ENCODE data around the gene DHX8. TPM values are rescaled to one million over a fixed set of nuclear protein-coding genes. Genes with fewer than 3 reads are reported as not detected.

DHX8 gene
- total and polyA plus RNA-seq, 2 donors = 33.6 to 42.2 TPM

- Histone ChIP-seq H3K27me3 (ENCODE audit: control insufficient read depth in 2 of 2, insufficient read depth in 1 of 2, low read length in 1 of 2) (peaks cover 66 to 86% of the 10 kb centered on the region in 2 donors), H3K36me3 (ENCODE audit: control insufficient read depth in 2 of 2, insufficient read depth in 2 of 2, low read length in 1 of 2) (no peaks in the 10 kb centered on the region), H3K4me3 (ENCODE audit: low read length in 2 of 2) (no peak overlapping the region), H3K4me1 (ENCODE audit: control insufficient read depth in 2 of 2, insufficient read depth in 2 of 2, low read length in 2 of 2) (peaks cover 10 to 11% of the 10 kb centered on the region in 2 donors), H3K27ac (ENCODE audit: low read depth in 1 of 2, low read length in 1 of 2) (no peak overlapping the region), H3K9me3 (ENCODE audit: control insufficient read depth in 2 of 2, insufficient read depth in 1 of 2, low read length in 1 of 2) (peaks cover 0 to 1% of the 10 kb centered on the region in 2 donors)
- no peak for DNase-seq (ENCODE audit: low read depth in 6 of 9, low spot score in 9 of 9)
Measured at GRCh38 chr17:43547659-43548256, 64.0 kb downstream of the DHX8 start.

DNA sequence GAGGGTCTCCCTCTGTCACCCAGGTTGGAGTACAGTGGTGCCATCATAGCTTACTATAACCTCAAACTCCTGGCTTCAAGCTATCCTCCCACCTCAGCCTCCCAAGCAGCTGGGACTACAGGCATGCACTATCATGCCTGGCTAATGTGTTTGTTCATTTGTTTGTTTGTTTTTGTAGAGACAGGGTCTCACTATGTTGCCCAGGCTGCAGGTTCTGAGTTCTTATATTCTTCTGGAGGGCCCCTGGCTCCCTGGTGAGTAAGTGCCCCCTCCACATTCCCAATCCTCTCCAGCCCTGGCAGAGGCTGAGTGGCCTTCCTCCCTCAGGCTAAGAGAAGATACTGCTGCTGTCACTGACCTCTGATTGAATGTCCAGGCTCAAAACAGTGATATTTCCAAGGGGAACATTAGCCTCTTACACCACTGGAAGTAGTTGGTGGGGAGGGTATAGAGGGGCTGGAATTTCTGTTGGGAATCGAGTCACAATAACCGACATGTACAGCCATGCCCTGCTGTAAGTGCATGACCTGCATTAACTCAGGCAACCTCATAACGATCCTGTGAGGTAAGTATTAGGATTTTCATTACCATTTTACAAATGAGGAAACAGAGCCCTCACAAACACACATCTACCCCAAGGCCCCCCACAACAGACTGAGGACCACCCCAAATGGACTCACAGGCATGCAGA, 65.1 kb downstream of the DHX8 start:
- H3K36me3 ChIP-seq (ENCODE audit: control insufficient read depth in 2 of 2, insufficient read depth in 2 of 2, low read length in 1 of 2) = no peaks in the 10 kb centered on the region
- peaks cover 65 to 86% of the 10 kb centered on the region in 2 donors for H3K27me3 ChIP-seq (ENCODE audit: control insufficient read depth in 2 of 2, insufficient read depth in 1 of 2, low read length in 1 of 2)
- no peak overlapping the region for H3K27ac ChIP-seq (ENCODE audit: low read depth in 1 of 2, low read length in 1 of 2)
- no peak overlapping the region for H3K4me3 ChIP-seq (ENCODE audit: low read length in 2 of 2)
- peaks cover 10 to 11% of the 10 kb centered on the region in 2 donors for H3K4me1 ChIP-seq (ENCODE audit: control insufficient read depth in 2 of 2, insufficient read depth in 2 of 2, low read length in 2 of 2)
- no peak for DNase-seq (ENCODE audit: low read depth in 6 of 9, low spot score in 9 of 9)
- WGBS = 83% methylated on average over 3 of the region's 3 CpGs
- peaks cover 0 to 1% of the 10 kb centered on the region in 2 donors for H3K9me3 ChIP-seq (ENCODE audit: control insufficient read depth in 2 of 2, insufficient read depth in 1 of 2, low read length in 1 of 2)

DNA sequence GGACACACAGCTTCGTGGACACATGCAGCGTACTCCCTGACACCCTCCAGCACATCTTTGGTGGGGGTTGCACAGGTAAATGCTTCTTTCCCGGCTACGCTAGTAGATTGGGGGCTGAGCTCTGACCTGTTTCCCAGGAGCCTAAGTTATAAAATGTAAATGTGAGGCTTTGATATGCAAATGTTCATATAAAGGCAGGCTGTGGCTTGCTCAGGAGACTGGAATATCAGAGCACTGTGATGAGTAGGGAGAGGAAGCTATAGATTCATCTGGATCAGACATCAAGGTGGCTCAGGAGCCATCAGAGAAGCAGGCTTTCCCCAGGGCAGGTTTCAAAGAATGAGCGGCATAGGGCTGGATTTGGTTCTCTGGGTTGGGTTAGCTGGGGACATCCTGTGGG, 65.7 kb downstream of the DHX8 start:
- no peak overlapping the region for H3K4me3 ChIP-seq (ENCODE audit: low read length in 2 of 2)
- DNase-seq (ENCODE audit: low read depth in 6 of 9, low spot score in 9 of 9) = no peak
- H3K36me3 ChIP-seq (ENCODE audit: control insufficient read depth in 2 of 2, insufficient read depth in 2 of 2, low read length in 1 of 2) = no peaks in the 10 kb centered on the region
- H3K4me1 ChIP-seq (ENCODE audit: control insufficient read depth in 2 of 2, insufficient read depth in 2 of 2, low read length in 2 of 2) = peaks cover 10 to 11% of the 10 kb centered on the region in 2 donors
- H3K27me3 ChIP-seq (ENCODE audit: control insufficient read depth in 2 of 2, insufficient read depth in 1 of 2, low read length in 1 of 2) = peaks cover 62 to 86% of the 10 kb centered on the region in 2 donors
- H3K27ac ChIP-seq (ENCODE audit: low read depth in 1 of 2, low read length in 1 of 2) = no peak overlapping the region
- 91% methylated on average over 5 of the region's 5 CpGs for WGBS
- H3K9me3 ChIP-seq (ENCODE audit: control insufficient read depth in 2 of 2, insufficient read depth in 1 of 2, low read length in 1 of 2) = peaks cover 0 to 1% of the 10 kb centered on the region in 2 donors

GRCh38 chr17:43550754-43551153, 67.0 kb downstream of the DHX8 start:
- H3K27ac ChIP-seq (ENCODE audit: low read depth in 1 of 2, low read length in 1 of 2) = no peak overlapping the region
- peaks cover 58 to 86% of the 10 kb centered on the region in 2 donors for H3K27me3 ChIP-seq (ENCODE audit: control insufficient read depth in 2 of 2, insufficient read depth in 1 of 2, low read length in 1 of 2)
- 96% methylated on average over 4 of the region's 4 CpGs for WGBS
- no peaks in the 10 kb centered on the region for H3K36me3 ChIP-seq (ENCODE audit: control insufficient read depth in 2 of 2, insufficient read depth in 2 of 2, low read length in 1 of 2)
- no peak for DNase-seq (ENCODE audit: low read depth in 6 of 9, low spot score in 9 of 9)
- peaks cover 0 to 1% of the 10 kb centered on the region in 2 donors for H3K9me3 ChIP-seq (ENCODE audit: control insufficient read depth in 2 of 2, insufficient read depth in 1 of 2, low read length in 1 of 2)
- H3K4me3 ChIP-seq (ENCODE audit: low read length in 2 of 2) = no peak overlapping the region
- H3K4me1 ChIP-seq (ENCODE audit: control insufficient read depth in 2 of 2, insufficient read depth in 2 of 2, low read length in 2 of 2) = peaks cover 8 to 10% of the 10 kb centered on the region in 2 donors

DNA sequence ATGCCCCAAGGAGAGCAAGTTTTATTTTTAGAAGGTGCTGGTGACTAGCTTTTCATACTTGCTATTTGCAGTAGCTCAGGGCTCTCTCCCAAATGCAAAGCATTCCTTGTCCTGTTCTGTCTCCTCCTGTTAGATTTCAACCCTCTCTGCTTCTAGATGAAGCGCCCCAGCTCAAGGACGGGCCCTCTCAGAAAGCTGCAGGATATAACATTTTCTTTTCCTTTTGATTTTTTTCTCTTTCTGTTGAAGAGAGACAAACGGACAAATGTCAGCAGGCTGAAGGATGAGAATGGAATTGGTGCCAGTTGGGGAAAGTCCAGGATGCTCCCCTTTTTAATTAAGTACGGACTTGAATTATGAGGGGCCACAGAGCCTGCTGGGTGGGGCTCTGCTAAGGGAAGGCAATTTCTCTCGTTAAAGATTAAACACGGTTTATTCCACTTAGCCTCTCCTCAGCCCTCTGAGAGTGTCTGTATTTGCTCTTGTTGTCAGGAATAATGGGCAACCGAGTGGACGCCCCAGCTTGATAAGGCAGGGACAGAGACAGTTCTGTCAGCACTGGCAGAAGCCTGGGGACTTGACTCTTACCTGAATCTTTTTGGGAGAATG, 68.6 kb downstream of the DHX8 start:
- Histone ChIP-seq H3K27me3 (ENCODE audit: control insufficient read depth in 2 of 2, insufficient read depth in 1 of 2, low read length in 1 of 2) (peaks cover 42 to 77% of the 10 kb centered on the region in 2 donors), H3K4me3 (ENCODE audit: low read length in 2 of 2) (no peak overlapping the region), H3K9me3 (ENCODE audit: control insufficient read depth in 2 of 2, insufficient read depth in 1 of 2, low read length in 1 of 2) (peaks cover 0 to 1% of the 10 kb centered on the region in 2 donors), H3K27ac (ENCODE audit: low read depth in 1 of 2, low read length in 1 of 2) (no peak overlapping the region), H3K36me3 (ENCODE audit: control insufficient read depth in 2 of 2, insufficient read depth in 2 of 2, low read length in 1 of 2) (no peaks in the 10 kb centered on the region), H3K4me1 (ENCODE audit: control insufficient read depth in 2 of 2, insufficient read depth in 2 of 2, low read length in 2 of 2) (no peaks in the 10 kb centered on the region)
- no peak for DNase-seq (ENCODE audit: low read depth in 6 of 9, low spot score in 9 of 9)
- 71% methylated on average over 8 of the region's 8 CpGs for WGBS

DNA sequence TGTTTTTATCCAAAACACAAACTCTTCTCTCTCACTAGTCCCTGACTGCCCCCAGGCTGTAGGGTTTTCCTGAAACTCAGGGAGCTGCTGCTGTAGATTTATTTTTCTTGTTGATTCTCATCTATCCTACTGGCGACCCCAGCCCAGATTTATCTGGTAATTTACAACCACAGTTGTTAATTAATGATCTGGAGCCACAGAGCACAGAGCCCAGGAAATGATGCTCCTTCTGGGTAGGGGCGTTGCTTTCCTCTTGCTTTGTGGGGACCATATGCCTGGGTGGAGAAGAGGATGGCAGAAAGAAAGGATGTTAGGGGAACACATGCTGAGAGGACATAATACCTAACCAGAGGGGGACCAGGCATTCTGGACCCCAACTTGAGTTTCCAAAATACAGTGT, 69.8 kb downstream of the DHX8 start:
- no peak for DNase-seq (ENCODE audit: low read depth in 6 of 9, low spot score in 9 of 9)
- Histone ChIP-seq H3K27ac (ENCODE audit: low read depth in 1 of 2, low read length in 1 of 2) (no peak overlapping the region), H3K4me1 (ENCODE audit: control insufficient read depth in 2 of 2, insufficient read depth in 2 of 2, low read length in 2 of 2) (no peaks in the 10 kb centered on the region), H3K27me3 (ENCODE audit: control insufficient read depth in 2 of 2, insufficient read depth in 1 of 2, low read length in 1 of 2) (peaks cover 31 to 66% of the 10 kb centered on the region in 2 donors), H3K36me3 (ENCODE audit: control insufficient read depth in 2 of 2, insufficient read depth in 2 of 2, low read length in 1 of 2) (no peaks in the 10 kb centered on the region), H3K4me3 (ENCODE audit: low read length in 2 of 2) (no peak overlapping the region), H3K9me3 (ENCODE audit: control insufficient read depth in 2 of 2, insufficient read depth in 1 of 2, low read length in 1 of 2) (peaks cover 0 to 1% of the 10 kb centered on the region in 2 donors)
- 31% methylated on average over 2 of the region's 2 CpGs for WGBS

DNA sequence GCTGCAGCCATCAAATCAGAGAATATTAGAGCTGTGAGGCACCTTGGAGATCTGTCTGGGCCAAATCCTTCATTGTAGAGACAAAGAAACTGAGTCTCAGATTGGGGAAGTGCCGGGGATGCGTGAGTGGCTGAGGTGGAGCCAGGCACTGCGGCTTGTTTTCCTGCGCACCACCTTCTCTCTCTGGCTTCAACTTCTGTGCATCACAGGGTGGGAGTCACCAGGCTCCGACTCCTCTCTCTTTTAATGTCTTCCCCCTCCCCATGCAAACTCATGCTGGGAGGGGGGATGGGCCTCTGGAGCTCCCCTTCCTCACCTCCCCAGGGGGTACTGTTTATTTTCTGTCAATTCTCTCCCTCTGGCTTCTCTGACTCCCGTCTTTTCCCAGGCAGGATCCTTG, 71.1 kb downstream of the DHX8 start:
- WGBS = 37% methylated on average over 6 of the region's 6 CpGs
- DNase-seq (ENCODE audit: low read depth in 6 of 9, low spot score in 9 of 9) = no peak

GRCh38 chr17:43556292-43556691, 72.5 kb downstream of the DHX8 start:
- H3K4me1 ChIP-seq (ENCODE audit: control insufficient read depth in 2 of 2, insufficient read depth in 2 of 2, low read length in 2 of 2) = no peaks in the 10 kb centered on the region
- H3K36me3 ChIP-seq (ENCODE audit: control insufficient read depth in 2 of 2, insufficient read depth in 2 of 2, low read length in 1 of 2) = no peaks in the 10 kb centered on the region
- no peak for DNase-seq (ENCODE audit: low read depth in 6 of 9, low spot score in 9 of 9)
- H3K9me3 ChIP-seq (ENCODE audit: control insufficient read depth in 2 of 2, insufficient read depth in 1 of 2, low read length in 1 of 2) = no peaks in the 10 kb centered on the region
- H3K27ac ChIP-seq (ENCODE audit: low read depth in 1 of 2, low read length in 1 of 2) = no peak overlapping the region
- 13% methylated on average over 5 of the region's 5 CpGs for WGBS
- H3K4me3 ChIP-seq (ENCODE audit: low read length in 2 of 2) = no peak overlapping the region
- peaks cover 18 to 63% of the 10 kb centered on the region in 2 donors for H3K27me3 ChIP-seq (ENCODE audit: control insufficient read depth in 2 of 2, insufficient read depth in 1 of 2, low read length in 1 of 2)

More for the DNA sequence above, 71.1 kb downstream of the DHX8 start:
- Histone ChIP-seq H3K27ac (ENCODE audit: low read depth in 1 of 2, low read length in 1 of 2) (no peak overlapping the region), H3K27me3 (ENCODE audit: control insufficient read depth in 2 of 2, insufficient read depth in 1 of 2, low read length in 1 of 2) (peaks cover 21 to 64% of the 10 kb centered on the region in 2 donors), H3K4me3 (ENCODE audit: low read length in 2 of 2) (no peak overlapping the region), H3K4me1 (ENCODE audit: control insufficient read depth in 2 of 2, insufficient read depth in 2 of 2, low read length in 2 of 2) (no peaks in the 10 kb centered on the region), H3K36me3 (ENCODE audit: control insufficient read depth in 2 of 2, insufficient read depth in 2 of 2, low read length in 1 of 2) (no peaks in the 10 kb centered on the region), H3K9me3 (ENCODE audit: control insufficient read depth in 2 of 2, insufficient read depth in 1 of 2, low read length in 1 of 2) (peaks cover 0 to 1% of the 10 kb centered on the region in 2 donors)

DNA sequence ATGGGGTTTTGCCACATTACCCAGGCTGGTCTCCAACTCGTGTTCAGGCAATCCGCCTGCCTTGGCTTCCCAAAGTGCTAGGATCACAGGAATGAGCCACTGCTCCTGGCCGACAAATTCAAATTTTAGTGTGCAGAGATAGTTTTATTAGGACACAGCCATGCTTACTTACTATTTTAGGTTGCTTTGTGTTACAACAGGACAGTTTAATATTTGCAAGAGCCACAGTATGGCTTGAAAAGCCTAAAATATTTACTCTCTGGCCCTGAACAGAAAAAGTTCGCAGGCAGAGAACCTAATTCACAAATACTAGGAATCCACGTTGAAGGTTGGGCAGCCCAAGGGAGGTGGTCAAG, 75.0 kb downstream of the DHX8 start:
- no peaks in the 10 kb centered on the region for H3K36me3 ChIP-seq (ENCODE audit: control insufficient read depth in 2 of 2, insufficient read depth in 2 of 2, low read length in 1 of 2)
- no peak overlapping the region for H3K27ac ChIP-seq (ENCODE audit: low read depth in 1 of 2, low read length in 1 of 2)
- no peaks in the 10 kb centered on the region for H3K9me3 ChIP-seq (ENCODE audit: control insufficient read depth in 2 of 2, insufficient read depth in 1 of 2, low read length in 1 of 2)
- DNase-seq (ENCODE audit: low read depth in 6 of 9, low spot score in 9 of 9) = no peak
- no peaks in the 10 kb centered on the region for H3K4me1 ChIP-seq (ENCODE audit: control insufficient read depth in 2 of 2, insufficient read depth in 2 of 2, low read length in 2 of 2)
- H3K4me3 ChIP-seq (ENCODE audit: low read length in 2 of 2) = no peak overlapping the region
- H3K27me3 ChIP-seq (ENCODE audit: control insufficient read depth in 2 of 2, insufficient read depth in 1 of 2, low read length in 1 of 2) = peaks cover 16 to 65% of the 10 kb centered on the region in 2 donors
- 97% methylated on average over 5 of the region's 5 CpGs for WGBS

All from thymus (tissue), 11 donors.